Esophagus muscularis mucosa (tissue), 4 donors: ENCODE results near the gene MAGI2.

Source experiments
- CTCF ChIP-seq, 3 experiments: fragments of 200-600 bp in 2 of 3; fragments of 450-650 bp in 1 of 3; sonication (generic) in 2 of 3; IDR thresholded peaks; one replicate each; pipeline ENCODE4 v1.5.1; 2017 to 2019; ENCODE audit warnings: antibody characterized with exemption in 3 of 3, mild to moderate bottlenecking in 2 of 3, moderate library complexity in 1 of 3
- EP300 ChIP-seq: sonication (generic); formaldehyde crosslinking; IDR thresholded peaks from one replicate; pipeline ENCODE4 v1.6.1; 2017; ENCODE audit warnings: antibody characterized with exemption
- POLR2A ChIP-seq: fragments of 450-650 bp; IDR thresholded peaks from one replicate; pipeline ENCODE4 v1.6.1; 2017; ENCODE audit warnings: antibody characterized with exemption, moderate library complexity, mild to moderate bottlenecking, low read depth
- POLR2AphosphoS5 ChIP-seq, 2 donors: sonication (generic); formaldehyde crosslinking; IDR thresholded peaks; one replicate each; pipeline ENCODE4 v1.6.1; 2017; ENCODE audit warnings: antibody characterized with exemption in 2 of 2

- TF ChIP-seq CTCF (IDR thresholded peaks at IDR 0.05): no peak
- no peak for TF ChIP-seq POLR2AphosphoS5 (IDR thresholded peaks at IDR 0.05)
- no peak for TF ChIP-seq POLR2A
- no peak for TF ChIP-seq EP300
These were observed 589.1 kb downstream of the MAGI2 start for GRCh38 chr7:78864339-78864738.
